Gastroesophageal sphincter (tissue), 4 donors: Measurements from ENCODE around the gene NUP188. TPM values are rescaled to one million over a fixed set of nuclear protein-coding genes. Genes with fewer than 3 reads are reported as not detected.

Source experiments
- ATAC-seq: fragments of 150-250 bp; one replicate; pipeline ENCODE4 v1.9.1; 2016; ENCODE audit warnings: mild to moderate bottlenecking, moderate library complexity
- H3K27ac ChIP-seq, 4 donors: fragments of 200-600 bp; sonication (generic) in 3 of 4; 1 replicate in 3 of 4; 2 replicates in 1 of 4; pipeline ENCODE4 v1.5.1; 2016 to 2019
- H3K27me3 ChIP-seq: fragments of 200-600 bp; sonication (generic); one replicate; pipeline ENCODE4 v1.5.1; 2019
- H3K36me3 ChIP-seq, 2 donors: fragments of 200-600 bp; sonication (generic); one replicate each; pipeline ENCODE4 v1.5.1; 2019; ENCODE audit warnings: control low read depth in 1 of 2
- H3K4me1 ChIP-seq, 3 donors: fragments of 200-600 bp; sonication (generic); 1 replicate in 2 of 3; 2 replicates in 1 of 3; pipeline ENCODE4 v1.5.1; 2016 to 2019; ENCODE audit warnings: control low read depth in 2 of 3
- H3K4me3 ChIP-seq, 2 donors: fragments of 200-600 bp; sonication (generic); one replicate each; pipeline ENCODE4 v1.5.1; 2019; ENCODE audit warnings: mild to moderate bottlenecking in 1 of 2, moderate library complexity in 1 of 2
- H3K9me3 ChIP-seq, 3 donors: fragments of 200-600 bp; sonication (generic); one replicate each; pipeline ENCODE4 v1.5.1; 2017 to 2019; ENCODE audit warnings: control low read depth in 2 of 3
- CTCF ChIP-seq, 4 experiments: fragments of 200-600 bp in 2 of 4; fragments of 450-650 bp in 2 of 4; sonication (generic) in 1 of 4; IDR thresholded peaks; one replicate each; pipeline ENCODE4 v1.5.1; 2017 to 2019; ENCODE audit warnings: antibody characterized with exemption in 4 of 4, mild to moderate bottlenecking in 2 of 4, moderate library complexity in 2 of 4
- EP300 ChIP-seq: sonication (generic); formaldehyde crosslinking; IDR thresholded peaks from one replicate; pipeline ENCODE4 v1.6.1; 2017; ENCODE audit warnings: antibody characterized with exemption, mild to moderate bottlenecking
- POLR2A ChIP-seq, 2 donors: fragments of 450-650 bp; IDR thresholded peaks; one replicate each; pipeline ENCODE4 v1.6.1; 2017; ENCODE audit warnings: antibody characterized with exemption in 2 of 2, mild to moderate bottlenecking in 2 of 2, moderate library complexity in 1 of 2
- POLR2AphosphoS5 ChIP-seq: sonication (generic); formaldehyde crosslinking; IDR thresholded peaks from one replicate; pipeline ENCODE4 v1.6.1; 2017; ENCODE audit warnings: antibody characterized with exemption
- WGBS, 2 donors: methylation state at CpG; one replicate each; pipeline ENCODE4 v1.1.5; 2018; ENCODE audit warnings: low coverage in 1 of 2; 5-methylcytosine and 5-hydroxymethylcytosine counted together
- total RNA-seq, 4 donors: library from RNA; depleted of rRNA; stranded (reverse); fragments of >200 nt; gene quantifications; one replicate each; pipeline ENCODE4 v1.1.0, GENCODE V29; 2016

The NUP188 gene
- total RNA-seq, 4 donors from 2014 or later = 18.6 to 32.7 (median 29.1) TPM

- Histone ChIP-seq H3K36me3 (no peaks in the 10 kb centered on the region), H3K9me3 (no peaks in the 10 kb centered on the region), H3K4me3 (peak overlapping the region; percentile 61 to 89), H3K4me1 (peaks cover 0 to 45% (median 25%) of the 10 kb centered on the region in 3 donors), H3K27ac (peak overlapping the region in 3 of 4 donors; percentile 82 to 89 (median 86)), H3K27me3 (no peaks in the 10 kb centered on the region)
- TF ChIP-seq POLR2AphosphoS5 (no peak), CTCF (IDR thresholded peaks at IDR 0.05) (no peak), EP300 (no peak), POLR2A (IDR thresholded peaks at IDR 0.05) (no peak)
- peak; percentile 59 for ATAC-seq
- WGBS, 2 donors = no CpG with 5 or more reads among the region's 47 CpGs
Observed at GRCh38 chr9:129027685-129028191, 80.2 kb downstream of the NUP188 start.

GRCh38 chr9:129028192-129028966 is 80.9 kb downstream of the NUP188 start, which contains the start of gene SH3GLB2:
Gene SH3GLB2, minus strand, starts transcription at chr9:129028331. Its CDS starts 177 bp downstream, at chr9:129028154.
- no peaks in the 10 kb centered on the region for H3K36me3 ChIP-seq
- WGBS, 2 donors = 5 to 9% methylated on average over 3 to 12 of the region's 60 CpGs
- H3K4me1 ChIP-seq = peaks cover 0 to 38% (median 24%) of the 10 kb centered on the region in 3 donors
- H3K27ac ChIP-seq = peak within 1 kb of the TSS in 3 of 4 donors; percentile 82 to 89 (median 86)
- H3K27me3 ChIP-seq = no peaks in the 10 kb centered on the region
- H3K9me3 ChIP-seq = no peaks in the 10 kb centered on the region
- TF ChIP-seq EP300 (no peak), CTCF (IDR thresholded peaks at IDR 0.05) (peak in 3 of 4 experiments; percentile 72 to 94 (median 82)), POLR2A (IDR thresholded peaks at IDR 0.05) (peak in 1 of 2 donors; percentile 34), POLR2AphosphoS5 (peak; percentile 23)
- peak within 1 kb of the TSS; percentile 61 to 89 for H3K4me3 ChIP-seq
- ATAC-seq = peak; percentile 93

- H3K27ac ChIP-seq = no peak overlapping the region
- no peak overlapping the region for H3K4me3 ChIP-seq
- no peaks in the 10 kb centered on the region for H3K9me3 ChIP-seq
- no peak for TF ChIP-seq POLR2AphosphoS5
- TF ChIP-seq EP300 = no peak
- TF ChIP-seq POLR2A (IDR thresholded peaks at IDR 0.05) = no peak
- TF ChIP-seq CTCF (IDR thresholded peaks at IDR 0.05) = no peak
- H3K36me3 ChIP-seq = no peaks in the 10 kb centered on the region
- H3K4me1 ChIP-seq = peaks cover 0 to 32% (median 22%) of the 10 kb centered on the region in 3 donors
- no peak for ATAC-seq
- no peaks in the 10 kb centered on the region for H3K27me3 ChIP-seq
Observed at GRCh38 chr9:129030191-129030590, 82.7 kb downstream of the NUP188 start.

- no peak for ATAC-seq
- Histone ChIP-seq H3K27ac (no peak overlapping the region), H3K36me3 (no peaks in the 10 kb centered on the region), H3K27me3 (no peaks in the 10 kb centered on the region), H3K4me3 (no peak overlapping the region), H3K9me3 (no peaks in the 10 kb centered on the region), H3K4me1 (peaks cover 0 to 29% (median 16%) of the 10 kb centered on the region in 3 donors)
- TF ChIP-seq POLR2AphosphoS5 = no peak
- no peak for TF ChIP-seq EP300
- no peak for TF ChIP-seq POLR2A (IDR thresholded peaks at IDR 0.05)
- no peak for TF ChIP-seq CTCF (IDR thresholded peaks at IDR 0.05)
- WGBS, 2 donors = 56 to 83% methylated on average over 1 to 2 of the region's 4 CpGs
Observed at GRCh38 chr9:129031514-129031913, 84.0 kb downstream of the NUP188 start.
